ENCODE data around the gene MAP1LC3B2. TPM values are rescaled to one million over a fixed set of nuclear protein-coding genes. Genes with fewer than 3 reads are reported as not detected.

MAP1LC3B2 gene
- total RNA-seq, 1 donor from 2014 or later = 0.46 TPM

GRCh38 chr12:116594325-116595038 is 35.3 kb downstream of the MAP1LC3B2 start:
- no peak for DNase-seq (ENCODE audit: low spot score)

DNA sequence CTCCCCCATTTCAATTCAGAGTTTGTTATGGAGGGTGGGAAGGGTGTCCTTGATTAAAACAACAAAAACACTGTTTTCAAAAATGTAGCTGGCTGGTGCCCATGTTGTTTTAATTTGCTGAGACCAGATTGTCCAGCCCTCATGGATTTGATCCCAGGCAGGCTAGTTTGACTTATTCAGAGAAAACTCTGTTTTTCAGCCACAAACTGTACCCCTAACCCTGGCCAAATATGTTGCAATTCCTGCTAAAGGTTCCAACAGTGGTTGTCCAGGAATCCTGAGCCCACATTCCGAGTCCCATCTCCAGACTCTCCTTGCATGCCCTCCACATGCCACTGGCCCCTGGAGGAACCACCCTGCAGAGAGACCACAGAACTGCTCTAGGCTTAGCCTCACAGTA is 36.0 kb downstream of the MAP1LC3B2 start:
- peak; percentile 18 for DNase-seq (ENCODE audit: low spot score)

- no peak for DNase-seq (ENCODE audit: low spot score)
Measured at GRCh38 chr12:116595672-116596071, 36.5 kb downstream of the MAP1LC3B2 start.

GRCh38 chr12:116597886-116598285 is 38.7 kb downstream of the MAP1LC3B2 start:
- DNase-seq (ENCODE audit: low spot score) = no peak

DNA sequence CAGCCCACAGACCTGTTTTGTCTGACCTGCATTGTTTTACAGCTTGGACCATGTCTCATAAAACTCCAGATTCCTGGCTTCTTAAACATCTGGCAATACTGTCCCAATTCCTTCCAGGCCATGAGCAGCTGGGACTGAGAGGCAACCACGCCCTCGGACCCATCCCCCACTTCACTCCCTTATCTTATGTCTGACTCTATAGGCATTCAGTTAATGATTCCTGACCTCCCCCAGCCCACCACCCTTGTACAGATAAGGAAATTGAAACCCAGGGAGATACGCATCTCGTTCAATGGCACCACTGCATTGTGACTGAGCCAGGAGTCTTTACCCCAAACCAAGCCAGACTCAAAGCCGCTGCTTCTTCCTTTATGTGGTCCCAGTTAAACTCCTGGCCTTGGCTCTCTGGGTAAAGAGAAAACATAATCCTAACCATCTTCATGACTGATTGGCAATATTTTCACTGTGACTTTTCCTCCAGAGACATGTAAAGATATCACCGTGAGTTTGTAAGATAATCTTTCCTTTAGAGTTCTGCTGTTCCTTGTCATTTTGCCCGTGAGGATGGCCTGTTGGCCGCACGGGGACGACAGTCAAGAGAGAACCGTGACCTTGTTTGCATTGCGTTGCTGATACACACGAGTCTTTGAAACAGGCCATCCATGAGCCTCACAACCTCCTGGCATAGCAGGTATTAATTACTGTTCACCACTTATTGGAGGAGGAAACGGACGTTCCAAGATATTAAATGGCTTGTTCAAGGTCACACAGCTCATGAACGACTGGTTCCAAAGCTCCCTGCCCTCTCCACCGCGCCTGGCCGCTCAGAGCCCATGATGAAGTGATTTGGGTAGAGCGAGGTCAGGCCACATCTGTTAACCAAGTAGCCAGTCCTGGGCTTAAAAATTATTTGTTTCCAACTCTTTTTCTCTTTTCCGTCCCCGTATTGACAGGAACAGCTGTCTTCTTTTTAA is 39.4 kb downstream of the MAP1LC3B2 start:
- DNase-seq (ENCODE audit: low spot score) = no peak

DNA sequence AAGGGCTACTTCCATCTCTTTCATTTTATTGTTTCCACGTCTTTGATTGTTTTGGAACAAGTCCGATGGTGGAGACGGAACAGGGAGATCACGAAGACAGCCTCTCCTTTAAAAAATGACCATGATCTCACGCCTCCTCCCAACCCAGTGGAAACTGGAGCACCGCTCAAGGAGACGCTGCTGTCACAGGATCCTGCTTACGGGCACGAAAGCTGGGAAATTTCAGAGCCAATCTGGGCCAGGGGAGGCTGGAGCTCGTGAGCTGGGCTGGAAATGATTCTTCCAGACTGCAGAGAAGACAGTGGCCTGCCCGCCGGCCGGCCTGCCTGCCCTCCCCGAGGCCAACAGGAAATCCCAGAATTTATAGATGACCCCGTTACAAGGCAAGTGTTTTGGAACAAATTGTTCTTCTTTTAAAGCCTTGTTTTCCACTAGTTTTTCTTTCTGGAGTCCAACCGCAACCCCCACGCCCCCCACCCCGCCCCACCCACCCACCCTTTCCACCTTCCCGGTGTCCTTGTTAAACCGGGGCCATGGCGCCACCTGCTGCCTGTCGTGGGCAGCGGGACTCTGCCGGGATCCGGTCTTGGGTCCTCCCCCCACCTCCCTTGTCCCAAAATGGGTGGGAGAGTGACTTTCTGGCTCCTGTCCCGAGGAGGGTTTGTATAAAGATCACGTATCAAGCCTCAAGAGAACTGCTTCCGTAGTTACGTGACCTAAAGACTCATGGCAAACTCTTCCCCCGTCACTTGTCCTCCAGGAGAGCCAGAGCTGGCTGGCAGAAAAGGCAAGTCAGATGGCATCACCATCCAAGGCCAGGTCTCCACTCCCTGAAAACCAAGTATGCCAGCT is 40.3 kb downstream of the MAP1LC3B2 start:
- DNase-seq (ENCODE audit: low spot score) = peak; percentile 75

GRCh38 chr12:116600959-116601918 is 42.1 kb downstream of the MAP1LC3B2 start:
- DNase-seq (ENCODE audit: low spot score) = no peak

DNA sequence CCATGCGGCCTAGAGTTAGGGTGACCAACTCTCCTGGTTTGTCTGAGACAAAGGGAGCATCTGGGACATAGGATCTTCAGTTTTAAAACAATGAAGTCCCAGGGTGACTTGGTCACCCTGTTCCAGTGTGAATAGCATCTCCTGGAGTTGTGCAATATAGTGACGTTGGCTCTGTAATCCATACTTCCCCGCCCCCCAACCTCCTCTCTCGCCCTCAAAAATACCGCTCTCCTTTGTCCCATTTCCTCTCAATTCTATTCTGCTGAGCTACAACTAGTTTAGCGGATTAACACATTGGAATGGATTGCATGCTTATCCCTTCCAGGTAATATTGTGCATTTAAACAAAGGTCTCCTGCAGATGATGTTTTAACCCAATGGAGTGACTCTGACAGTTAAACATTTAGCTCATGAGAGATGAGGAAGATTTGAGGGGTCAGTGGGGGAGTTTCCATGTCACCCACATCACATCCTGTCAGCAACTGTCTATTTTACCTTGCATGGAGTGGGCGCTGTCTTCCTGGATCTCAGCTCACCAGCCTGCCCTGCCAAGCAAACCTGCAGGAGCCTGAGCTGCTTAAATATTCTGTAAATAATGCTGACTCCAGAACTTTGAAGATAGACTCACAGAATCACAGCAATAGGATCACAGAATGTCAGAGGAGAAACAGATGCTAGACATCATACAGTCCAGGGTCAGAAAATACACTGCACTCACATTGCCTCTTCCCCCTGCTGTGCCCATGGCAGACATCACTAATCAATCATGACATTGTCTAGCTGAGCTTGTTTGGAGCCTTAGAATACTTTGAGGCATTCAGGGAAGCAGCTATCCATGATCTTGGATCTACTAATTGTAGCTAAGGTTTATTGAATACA is 43.0 kb downstream of the MAP1LC3B2 start:
- DNase-seq (ENCODE audit: low spot score) = no peak

DNA sequence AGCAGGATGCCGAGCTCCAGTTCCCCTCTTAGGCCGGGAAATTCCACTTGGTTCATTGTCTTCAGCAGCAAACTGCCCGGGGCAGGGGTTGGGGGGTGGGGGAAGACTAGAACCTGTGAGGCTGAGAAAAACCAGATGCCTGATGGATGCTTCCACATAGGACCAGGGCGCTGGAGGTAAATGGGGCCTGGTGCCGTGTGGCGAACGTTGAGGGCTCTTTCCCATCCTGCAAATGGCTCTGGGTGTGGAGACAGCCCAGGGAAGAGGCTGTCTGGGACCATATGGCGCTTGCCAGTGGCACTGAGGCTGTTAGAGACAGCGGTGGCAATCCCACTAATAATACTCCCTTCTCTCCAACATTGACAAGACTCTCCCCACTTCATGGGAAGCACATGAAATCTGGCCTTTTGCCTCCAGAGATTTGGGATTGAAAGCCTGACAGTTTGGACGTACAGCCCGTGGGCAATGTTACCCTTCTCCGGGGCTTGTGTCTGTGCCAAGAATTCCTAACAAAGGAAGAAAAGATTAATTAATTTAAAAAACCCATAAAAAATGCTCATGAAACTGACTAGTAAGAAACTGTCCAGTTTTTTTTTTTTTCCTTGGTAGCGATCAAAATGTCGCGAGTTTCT is 44.5 kb downstream of the MAP1LC3B2 start:
- DNase-seq (ENCODE audit: low spot score) = no peak

DNA sequence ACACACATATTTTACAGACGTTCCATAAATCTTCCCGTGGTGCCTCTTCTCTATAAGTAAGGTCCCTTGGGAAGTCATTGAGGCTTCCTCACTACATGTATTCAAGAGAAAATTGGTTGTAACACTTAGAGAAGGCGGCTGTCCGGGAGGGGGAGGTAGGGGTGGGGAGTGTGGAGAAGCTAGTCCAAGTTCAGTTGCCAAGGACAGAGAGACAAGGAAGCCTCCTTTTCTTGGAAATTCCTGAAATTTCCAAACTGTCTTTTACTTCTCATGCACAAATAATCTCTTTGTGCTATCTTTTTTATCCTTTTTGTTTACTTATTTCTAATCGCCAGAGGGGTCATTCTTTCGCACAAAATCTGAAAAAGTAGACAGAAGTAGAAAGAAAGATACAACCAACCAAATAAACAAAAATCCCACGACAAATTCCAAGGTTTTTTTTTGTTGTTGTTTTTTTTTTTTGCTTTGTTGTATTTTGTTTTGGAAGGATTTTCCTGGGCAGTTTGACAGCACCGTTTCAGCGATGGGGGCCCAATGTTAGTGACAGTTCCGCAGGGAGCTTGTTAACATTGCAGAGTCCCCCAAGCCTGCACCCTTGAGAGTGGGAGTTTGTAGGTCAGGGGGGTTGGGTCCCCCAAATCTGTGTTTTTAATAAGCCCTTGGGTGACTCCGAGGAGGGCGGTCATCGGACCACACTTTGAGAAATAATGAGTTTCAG is 45.2 kb downstream of the MAP1LC3B2 start:
- DNase-seq (ENCODE audit: low spot score) = no peak

GRCh38 chr12:116604951-116605641 is 45.9 kb downstream of the MAP1LC3B2 start:
- no peak for DNase-seq (ENCODE audit: low spot score)

GRCh38 chr12:116606397-116606796 is 47.2 kb downstream of the MAP1LC3B2 start:
- DNase-seq (ENCODE audit: low spot score) = no peak

- no peak for DNase-seq (ENCODE audit: low spot score)
Measured at GRCh38 chr12:116607039-116607438, 47.9 kb downstream of the MAP1LC3B2 start.

GRCh38 chr12:116609319-116610114 is 50.3 kb downstream of the MAP1LC3B2 start:
- no peak for DNase-seq (ENCODE audit: low spot score)

GRCh38 chr12:116610971-116611541 is 51.9 kb downstream of the MAP1LC3B2 start:
- DNase-seq (ENCODE audit: low spot score) = no peak

- DNase-seq (ENCODE audit: low spot score) = no peak
Measured at GRCh38 chr12:116612436-116612835, 53.3 kb downstream of the MAP1LC3B2 start.

- DNase-seq (ENCODE audit: low spot score) = no peak
Measured at GRCh38 chr12:116613256-116613655, 54.1 kb downstream of the MAP1LC3B2 start.
